NCI-H1092 (cell line): ENCODE measurements around the gene TSC1.
A peak's percentile ranks its signal among the peaks of the same experiment; 100 is the strongest.

ENCODE experiments used
- DNase-seq: peaks from one replicate; lab custom pipeline; 2025; lab: John Stamatoyannopoulos, UW

TSC1 gene

DNA sequence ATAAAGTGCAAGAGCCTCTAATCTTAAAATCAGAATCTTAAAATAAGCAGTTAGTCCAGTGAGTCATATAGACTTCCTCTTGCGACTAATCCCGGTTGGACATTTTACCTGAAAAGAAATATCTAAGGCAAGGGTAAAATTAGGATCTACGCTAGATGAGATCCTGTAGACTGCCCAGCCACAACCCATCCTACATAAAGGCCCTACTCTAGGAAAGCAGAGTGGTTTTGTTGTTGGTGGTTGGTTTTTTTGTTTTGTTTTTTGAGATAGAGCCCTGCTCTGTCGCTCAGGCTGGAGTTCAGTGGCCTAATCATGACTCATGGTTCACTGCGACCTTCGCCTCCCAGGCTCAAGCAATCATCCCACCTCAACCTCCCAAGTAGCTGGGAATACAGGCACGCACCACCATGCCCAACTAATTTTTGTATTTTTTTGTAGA lies 6.9 kb downstream of the TSC1 start:
- no peak for DNase-seq

- DNase-seq = no peak
These were observed 9.4 kb downstream of the TSC1 start for GRCh38 chr9:132935026-132935425.

GRCh38 chr9:132931178-132931735 lies 13.2 kb downstream of the TSC1 start:
- no peak for DNase-seq

- no peak for DNase-seq
These were observed 16.7 kb downstream of the TSC1 start for GRCh38 chr9:132927704-132928103.

- no peak for DNase-seq
These were observed 21.0 kb downstream of the TSC1 start for GRCh38 chr9:132923346-132923902.

- DNase-seq = no peak
These were observed 24.7 kb downstream of the TSC1 start for GRCh38 chr9:132919614-132920268.

DNA sequence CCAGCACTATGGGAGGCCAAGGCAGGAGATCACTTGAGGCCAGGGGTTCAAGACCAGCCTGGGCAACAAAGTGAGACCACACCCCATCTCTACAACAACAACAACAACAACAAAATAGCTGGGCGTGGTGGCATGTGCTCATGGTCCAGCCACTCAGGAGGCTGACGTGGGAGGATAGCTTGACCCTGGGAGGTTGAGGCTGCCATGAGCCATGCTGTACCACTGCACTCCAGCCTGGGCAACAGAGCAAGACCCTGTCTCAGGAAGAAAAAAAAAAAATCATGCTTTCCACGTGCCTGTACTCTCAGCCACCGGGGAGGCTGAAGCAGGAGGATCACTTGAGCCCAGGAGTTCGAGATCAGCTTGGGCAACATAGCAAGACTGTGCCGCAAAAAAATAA lies 29.5 kb downstream of the TSC1 start:
- DNase-seq = no peak

- DNase-seq = no peak
These were observed 32.3 kb downstream of the TSC1 start for GRCh38 chr9:132912131-132912530.

GRCh38 chr9:132910376-132910775 lies 34.0 kb downstream of the TSC1 start:
- no peak for DNase-seq

DNA sequence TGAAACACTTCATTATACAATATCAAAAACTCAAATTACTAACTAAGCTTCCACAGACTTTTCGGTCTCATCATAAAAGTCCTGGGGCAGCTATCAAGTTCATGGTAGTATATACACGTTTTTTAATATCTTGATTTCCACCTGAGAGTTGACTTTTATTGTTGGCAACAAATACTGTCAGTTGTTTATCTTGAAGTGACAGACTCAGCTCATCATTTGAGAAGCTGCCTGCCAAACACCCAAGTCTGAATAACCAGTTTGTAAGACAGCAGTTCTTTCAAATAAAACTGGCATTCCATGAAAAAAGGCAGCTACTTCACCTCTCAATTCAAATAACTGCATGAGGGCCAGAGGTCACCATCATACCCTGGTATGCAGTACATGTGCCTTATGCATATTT lies 35.1 kb downstream of the TSC1 start:
- no peak for DNase-seq

DNA sequence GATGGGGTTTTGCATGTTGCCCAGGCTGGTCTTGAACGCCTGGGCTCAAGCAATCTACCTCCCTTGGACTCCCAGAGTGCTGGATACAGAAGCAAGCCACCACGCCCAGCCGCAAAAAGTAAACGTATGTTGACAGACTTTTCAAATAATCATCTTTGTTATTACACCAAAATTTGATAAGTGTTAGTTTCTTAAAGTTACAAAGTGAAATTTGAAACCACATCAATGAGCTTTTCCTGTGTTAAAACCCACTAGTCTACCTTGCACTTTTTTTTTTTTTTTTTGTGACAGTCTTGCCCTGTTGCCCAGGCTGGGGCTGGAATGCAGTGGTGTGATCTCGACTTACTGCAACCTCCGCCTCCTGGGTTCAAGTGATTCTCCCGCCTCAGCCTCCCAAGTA lies 35.8 kb downstream of the TSC1 start:
- no peak for DNase-seq

DNA sequence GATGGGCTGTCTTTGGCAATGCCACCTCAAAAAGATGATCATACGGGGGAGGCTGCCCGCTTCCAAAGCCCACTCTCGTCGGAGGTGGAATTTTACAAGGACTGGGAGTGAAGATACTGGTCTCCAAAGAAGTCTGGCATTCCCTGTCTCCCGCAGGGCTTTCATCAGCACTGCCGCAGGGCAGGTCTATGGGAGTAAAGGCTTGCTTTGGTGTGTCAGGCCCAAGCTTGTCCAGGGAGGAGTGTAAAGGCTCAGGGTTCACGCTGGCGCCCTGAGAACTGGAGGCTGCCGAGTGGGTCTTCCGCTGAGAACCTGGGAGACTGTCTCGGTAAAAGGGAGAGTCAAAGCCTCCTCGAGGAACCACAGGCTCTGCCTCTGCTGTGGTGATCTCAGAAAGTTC lies 38.7 kb downstream of the TSC1 start:
- no peak for DNase-seq

DNA sequence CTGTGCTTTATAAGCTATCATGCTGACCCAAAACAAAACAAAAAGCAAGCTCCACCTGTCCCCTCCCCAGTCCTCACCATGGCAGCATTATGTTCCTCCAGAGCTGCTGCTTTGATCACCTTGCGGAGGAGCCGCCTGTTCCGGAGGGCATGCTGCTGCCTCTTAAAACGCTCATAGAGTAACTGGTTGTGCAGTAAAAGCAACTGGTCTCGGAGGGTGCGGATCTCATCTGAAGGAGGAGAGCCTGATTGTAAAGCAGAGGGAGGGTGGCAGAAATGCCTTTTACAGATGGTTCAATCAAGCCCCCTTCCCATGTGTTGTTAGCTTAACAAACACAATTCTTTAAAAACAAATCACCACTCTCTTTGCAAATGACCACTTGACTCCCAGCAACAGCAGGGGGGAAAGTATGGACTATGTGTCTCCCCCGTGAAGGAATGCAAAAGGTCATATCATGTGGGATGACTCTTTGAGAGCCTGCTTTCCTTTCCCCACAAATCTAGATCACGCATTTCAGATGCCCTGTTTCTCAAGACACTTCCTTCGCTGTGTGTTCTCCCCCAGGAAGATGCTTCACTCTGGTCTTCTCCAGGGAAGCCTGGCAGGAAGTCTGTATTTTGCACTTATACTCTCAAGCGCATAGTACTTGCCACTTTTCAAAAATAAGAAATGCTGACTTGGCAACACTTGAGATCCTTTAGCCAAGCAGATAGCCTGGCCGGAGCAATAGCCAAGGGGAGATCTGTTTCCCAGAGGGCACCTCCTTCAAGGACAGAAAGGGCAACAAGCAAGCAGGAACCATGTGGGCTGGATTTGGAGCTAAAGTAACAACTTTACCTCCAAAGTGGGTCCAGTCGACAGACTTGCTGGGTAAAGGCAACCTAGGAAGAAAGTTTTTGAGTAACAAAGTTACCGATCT lies 40.6 kb downstream of the TSC1 start:
- DNase-seq = no peak

DNA sequence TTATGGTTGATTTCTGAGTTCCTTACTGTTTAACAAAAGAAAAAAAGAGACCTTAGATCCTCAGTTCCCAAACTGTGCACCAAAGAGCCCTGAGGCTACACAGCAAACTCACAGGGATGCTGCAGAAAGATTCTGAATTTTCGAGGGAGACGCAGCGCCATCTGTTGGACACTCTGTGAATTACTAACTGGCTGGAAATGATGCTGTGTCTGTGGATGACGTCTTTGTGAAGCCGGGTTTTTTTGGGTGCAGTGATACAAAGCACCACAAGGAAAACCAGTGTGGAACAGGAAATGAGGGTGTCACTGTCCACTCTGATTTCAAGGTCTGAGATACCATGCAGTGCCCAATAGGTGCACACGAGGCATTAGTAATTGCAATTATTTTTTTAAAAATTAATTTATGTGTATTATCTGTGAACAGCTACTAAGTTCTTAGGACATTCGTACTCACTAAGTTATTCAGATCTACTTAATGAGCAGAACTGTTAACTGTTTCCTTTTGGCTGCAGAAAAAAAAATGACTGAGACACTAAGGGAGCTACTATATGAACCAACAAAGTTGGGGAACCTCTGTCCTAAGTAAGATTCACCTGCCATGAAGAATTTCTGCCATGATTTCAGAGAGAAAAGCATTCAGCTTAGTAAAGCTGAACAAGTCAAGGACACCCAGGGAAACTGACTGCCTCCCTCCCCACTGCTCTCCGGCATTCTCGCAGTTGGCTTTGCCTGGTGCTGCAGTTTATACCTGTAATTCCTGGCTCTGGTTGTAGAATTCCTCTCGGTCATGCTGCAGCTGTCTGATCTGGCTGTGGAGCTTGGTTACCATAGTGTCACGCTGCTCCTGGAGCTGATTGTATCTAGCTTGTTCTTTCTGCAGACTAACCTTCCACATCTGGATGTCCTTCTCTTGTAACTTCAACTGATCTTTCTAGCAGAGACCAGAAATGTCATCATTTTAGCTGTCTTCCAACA lies 42.3 kb downstream of the TSC1 start:
- peak; percentile 62 for DNase-seq

DNA sequence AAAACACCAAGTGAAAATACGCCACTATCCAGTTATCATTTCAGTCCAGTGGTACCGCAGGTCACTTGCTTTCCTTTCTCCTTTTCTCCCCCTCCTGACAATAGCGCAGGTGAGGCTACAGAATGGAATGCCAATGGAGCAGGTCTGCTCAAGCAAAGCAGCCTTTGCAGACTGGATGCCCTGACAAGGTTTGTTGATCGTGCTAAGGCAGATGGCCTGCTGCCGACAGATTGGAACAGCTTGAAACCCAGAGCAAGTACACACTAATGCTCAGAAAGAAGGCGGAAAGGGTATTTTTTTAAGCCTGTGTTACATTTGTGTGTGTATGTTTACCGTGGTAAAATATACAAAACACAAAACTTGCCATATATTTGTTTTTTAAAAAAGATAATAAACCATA lies 46.4 kb downstream of the TSC1 start:
- no peak for DNase-seq

DNA sequence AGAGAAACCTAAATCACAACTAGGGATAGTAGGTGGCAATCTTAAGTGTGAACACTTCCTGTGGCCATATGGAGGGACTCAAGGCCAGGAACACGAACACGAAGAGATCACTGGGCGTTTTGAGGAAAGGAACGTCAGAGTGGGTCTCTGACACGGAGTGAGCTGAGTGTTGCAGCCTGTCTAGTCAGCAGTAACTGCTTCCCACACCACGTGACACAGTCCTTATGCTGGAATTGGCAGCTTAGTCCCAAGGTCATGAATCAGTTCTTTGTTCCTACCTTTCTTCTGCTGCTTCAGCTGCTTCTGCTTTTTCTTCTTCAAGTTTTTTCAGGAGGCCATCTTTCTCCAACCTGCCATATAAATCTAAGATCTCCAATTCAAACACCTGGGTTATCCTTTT lies 47.5 kb downstream of the TSC1 start:
- DNase-seq = no peak

DNA sequence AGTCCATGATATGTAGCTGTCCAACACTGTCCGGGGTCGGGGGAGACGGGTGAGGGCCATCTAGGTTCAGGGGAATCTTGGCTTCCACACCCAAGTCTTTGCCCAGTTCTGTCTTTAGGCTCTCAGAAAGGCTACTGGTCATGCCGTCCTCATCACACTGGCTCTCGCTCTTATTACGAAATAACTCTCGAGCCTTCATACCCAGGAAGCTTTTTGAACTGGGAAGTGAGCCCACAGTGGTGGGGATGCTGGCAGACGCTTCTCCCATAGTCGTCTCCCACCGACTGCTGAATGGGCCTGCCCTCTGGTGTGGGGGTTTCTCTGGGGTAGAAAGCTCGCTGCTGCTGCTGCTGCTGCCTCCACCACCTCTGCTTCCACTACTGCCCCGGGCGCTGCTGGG lies 48.2 kb downstream of the TSC1 start:
- DNase-seq = no peak

GRCh38 chr9:132894862-132895835 lies 49.3 kb downstream of the TSC1 start:
- no peak for DNase-seq

GRCh38 chr9:132894346-132894745 lies 50.1 kb downstream of the TSC1 start:
- no peak for DNase-seq

GRCh38 chr9:132892400-132892799 lies 52.0 kb downstream of the TSC1 start:
- DNase-seq = no peak
